ENCODE data around the gene TBC1D9.

- TF ChIP-seq POLR2AphosphoS5 (IDR thresholded peaks at IDR 0.05; ENCODE audit: borderline replicate concordance, low read depth, low read length): no peak
- no peak for TF ChIP-seq EZH2 (IDR thresholded peaks at IDR 0.05)
These were observed 67.2 kb downstream of the TBC1D9 start for GRCh38 chr4:140688711-140689598.
